ENCODE measurements around the gene MDGA2.

GRCh38 chr14:47211263-47211662 lies 464.1 kb downstream of the MDGA2 start:
- TF ChIP-seq POLR2AphosphoS5 (IDR thresholded peaks at IDR 0.05; ENCODE audit: borderline replicate concordance, low read depth, low read length) (no peak), EZH2 (IDR thresholded peaks at IDR 0.05) (no peak), FOXP2 (optimal IDR thresholded peaks at IDR 0.05; ENCODE audit: control extremely low read depth, extremely low read length, insufficient read depth) (no peak)
